Kidney epithelial cell (primary cell): ENCODE measurements around the gene VSTM5. TPM values are rescaled to one million over a fixed set of nuclear protein-coding genes. Genes with fewer than 3 reads are reported as not detected.

Source experiments
- DNase-seq: peaks from one replicate; pipeline ENCODE4 v3.0.0-alpha.2; 2010; ENCODE audit warnings: low read depth
- H3K27me3 ChIP-seq: 2 replicates; pipeline ENCODE4 v1.6.0; 2011; ENCODE audit warnings: low read length; ENCODE audit not compliant: control insufficient read depth, insufficient read depth
- H3K36me3 ChIP-seq: 2 replicates; pipeline ENCODE4 v1.5.1; 2011; ENCODE audit warnings: low read length; ENCODE audit not compliant: control insufficient read depth, insufficient read depth
- H3K4me3 ChIP-seq: 2 replicates; pipeline ENCODE4 v1.5.1; 2011; ENCODE audit warnings: low read depth, mild to moderate bottlenecking, control low read depth, low read length
- CTCF ChIP-seq: IDR thresholded peaks from 2 replicates; pipeline ENCODE4 v1.5.1; 2011; ENCODE audit warnings: mild to moderate bottlenecking, moderate library complexity, low read length, control low read depth, inconsistent platforms; ENCODE audit not compliant: insufficient read depth, poor library complexity, severe bottlenecking
- total RNA-seq: library from RNA; depleted of rRNA; stranded (reverse); fragments of >200 nt; gene quantifications from 2 replicates; pipeline ENCODE4 v1.2.3, GENCODE V29; 2015

Gene VSTM5
- total RNA-seq, 1 donor from 2014 or later, result 0.29 TPM

GRCh38 chr11:93857413-93858120 lies 7.1 kb upstream of the VSTM5 start:
- DNase-seq, result no peak
- Histone ChIP-seq H3K27me3 (no peaks in the 10 kb centered on the region), H3K36me3 (no peaks in the 10 kb centered on the region), H3K4me3 (no peak overlapping the region)
- TF ChIP-seq CTCF, result no peak

- Histone ChIP-seq H3K36me3 (no peaks in the 10 kb centered on the region), H3K27me3 (no peaks in the 10 kb centered on the region), H3K4me3 (no peak overlapping the region)
- no peak for DNase-seq
- no peak for TF ChIP-seq CTCF
Observed at GRCh38 chr11:93852242-93852641, 1.8 kb upstream of the VSTM5 start.

- no peaks in the 10 kb centered on the region for H3K36me3 ChIP-seq
- peak overlapping the region; percentile 39 for H3K4me3 ChIP-seq
- peak; percentile 25 for TF ChIP-seq CTCF
- H3K27me3 ChIP-seq, result no peaks in the 10 kb centered on the region
- no peak for DNase-seq
Observed at GRCh38 chr11:93849751-93850593, 446 bp downstream of the VSTM5 start.

- no peak for DNase-seq
- no peaks in the 10 kb centered on the region for H3K27me3 ChIP-seq
- no peak for TF ChIP-seq CTCF
- H3K36me3 ChIP-seq, result no peaks in the 10 kb centered on the region
- H3K4me3 ChIP-seq, result no peak overlapping the region
Observed at GRCh38 chr11:93849201-93849600, 1.2 kb downstream of the VSTM5 start.

- TF ChIP-seq CTCF, result no peak
- DNase-seq, result no peak
- Histone ChIP-seq H3K27me3 (no peaks in the 10 kb centered on the region), H3K4me3 (no peak overlapping the region), H3K36me3 (no peaks in the 10 kb centered on the region)
Observed at GRCh38 chr11:93846411-93846810, 4.0 kb downstream of the VSTM5 start.
